Dendritic cell treated with granulocyte-macrophage colony-stimulating factor and Interleukin-4, amounts not matched to agents 40 ng/mL and 50 ng/mL, for 4 days (primary cell): ENCODE measurements around the gene GFPT1.

Source experiments
- H3K27ac Mint-ChIP-seq: one replicate; pipeline ENCODE4 v1.8.0; 2022; ENCODE audit warnings: mild to moderate bottlenecking, mixed read lengths
- H3K27me3 Mint-ChIP-seq: one replicate; pipeline ENCODE4 v1.8.0; 2022; ENCODE audit warnings: mild to moderate bottlenecking, mixed read lengths
- H3K36me3 Mint-ChIP-seq: one replicate; pipeline ENCODE4 v1.8.0; 2022; ENCODE audit warnings: low read depth, mixed read lengths
- H3K4me1 Mint-ChIP-seq: one replicate; pipeline ENCODE4 v1.8.0; 2022; ENCODE audit warnings: low read depth, mixed read lengths
- H3K4me3 Mint-ChIP-seq: one replicate; pipeline ENCODE4 v1.8.0; 2022; ENCODE audit warnings: mild to moderate bottlenecking, moderate library complexity, mixed read lengths
- H3K9me3 Mint-ChIP-seq: one replicate; pipeline ENCODE4 v1.8.0; 2022; ENCODE audit warnings: mixed read lengths
- intact Hi-C: fragments of 100-400 bp; cut with micrococcal nuclease; formaldehyde crosslinking; loops from one replicate; pipeline ENCODE4 v1.15.0; 2022

GFPT1 gene

DNA sequence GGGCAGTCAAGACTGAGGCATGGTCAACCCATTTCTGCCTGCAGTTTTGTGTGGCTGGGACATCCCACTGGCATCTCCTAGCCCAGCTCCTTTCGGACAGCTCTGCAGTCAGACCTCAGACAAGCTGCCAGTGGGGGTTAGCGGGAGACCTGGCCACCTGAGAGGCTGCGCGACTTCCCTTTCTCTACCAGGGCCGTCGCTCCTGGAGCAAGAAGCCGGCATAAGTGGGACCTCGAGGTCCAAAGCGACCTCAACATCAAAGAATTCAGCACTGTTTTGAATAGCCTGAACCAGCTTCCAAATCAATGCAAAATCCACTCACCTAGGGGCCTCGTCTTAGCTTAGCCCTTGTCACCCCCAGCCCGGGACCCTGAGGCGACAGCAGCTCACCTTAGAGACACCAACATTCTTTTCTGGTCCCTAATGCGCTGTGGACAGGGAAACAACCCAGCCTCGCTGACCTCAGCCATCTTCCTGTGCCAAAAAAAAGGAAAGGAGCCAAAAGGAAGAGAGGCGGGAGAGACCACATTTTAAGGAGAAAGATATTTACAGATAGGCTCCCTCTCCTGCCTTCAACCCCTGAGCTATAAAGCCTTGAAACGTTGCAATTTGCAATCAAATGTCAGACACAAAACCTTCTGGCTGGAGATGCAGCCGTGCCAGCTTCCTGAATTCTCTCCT is 81.2 kb downstream of the GFPT1 start:
- peaks cover 38% of the 10 kb centered on the region for H3K27me3 Mint-ChIP-seq
- no peaks in the 10 kb centered on the region for H3K36me3 Mint-ChIP-seq
- peaks cover 23% of the 10 kb centered on the region for H3K4me1 Mint-ChIP-seq
- intact Hi-C loops = loop anchor here (10.0 kb wide), 1 partner anchor 101 kb away; no protein-coding TSS in a partner anchor
- H3K4me3 Mint-ChIP-seq = peak overlapping the region; percentile 83
- H3K9me3 Mint-ChIP-seq = peaks cover 8% of the 10 kb centered on the region
- peak overlapping the region; percentile 75 for H3K27ac Mint-ChIP-seq

DNA sequence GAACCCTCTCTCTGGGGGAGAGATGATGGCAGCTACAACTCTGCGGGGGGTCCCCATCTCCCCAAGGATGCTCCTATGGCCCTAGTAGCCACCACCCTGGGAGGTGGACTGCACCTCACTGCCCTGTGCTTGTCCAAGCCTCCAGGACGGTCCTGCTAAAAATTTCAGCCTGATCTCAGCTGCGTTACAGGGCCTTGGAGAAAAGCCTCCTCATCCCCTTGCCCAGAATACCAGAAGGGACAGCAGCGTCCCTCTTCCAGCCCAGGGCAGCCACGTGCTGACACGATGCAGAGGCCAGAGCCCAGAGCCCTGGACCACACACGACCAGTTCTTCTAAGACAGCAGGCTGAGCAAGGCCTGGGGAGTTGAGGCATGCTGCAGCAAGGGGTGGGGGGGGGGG is 81.9 kb downstream of the GFPT1 start:
- intact Hi-C loops = loop anchor here (10.0 kb wide), 1 partner anchor 100 kb away; no protein-coding TSS in a partner anchor
- H3K27me3 Mint-ChIP-seq = peaks cover 38% of the 10 kb centered on the region
- peaks cover 30% of the 10 kb centered on the region for H3K4me1 Mint-ChIP-seq
- H3K9me3 Mint-ChIP-seq = peaks cover 8% of the 10 kb centered on the region
- no peak overlapping the region for H3K27ac Mint-ChIP-seq
- no peak overlapping the region for H3K4me3 Mint-ChIP-seq
- H3K36me3 Mint-ChIP-seq = no peaks in the 10 kb centered on the region

DNA sequence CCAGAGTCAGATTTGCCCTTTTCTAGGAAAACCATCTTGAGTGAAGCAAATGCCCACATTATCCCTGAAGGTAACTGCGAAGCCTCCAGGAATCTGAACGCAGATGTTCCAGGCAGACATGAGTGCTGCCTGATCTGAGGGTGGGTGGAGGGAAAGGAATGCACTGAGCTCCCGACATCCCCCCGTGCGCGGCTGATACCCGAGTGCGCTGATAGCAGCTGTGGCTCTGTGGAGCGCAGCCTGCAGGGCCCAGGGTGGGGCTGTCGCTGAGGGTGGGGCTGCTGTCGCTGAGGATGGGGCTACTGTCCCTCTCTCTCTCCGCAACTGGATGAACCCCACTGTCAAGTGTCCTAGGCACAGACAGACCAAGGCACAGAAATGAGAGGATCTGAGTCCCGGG is 82.4 kb downstream of the GFPT1 start:
- Mint-ChIP-seq H3K36me3 (no peaks in the 10 kb centered on the region), H3K4me1 (peaks cover 34% of the 10 kb centered on the region), H3K27ac (no peak overlapping the region), H3K4me3 (no peak overlapping the region), H3K27me3 (peaks cover 38% of the 10 kb centered on the region), H3K9me3 (peaks cover 8% of the 10 kb centered on the region)
- intact Hi-C loops = loop anchor here (10.0 kb wide), 1 partner anchor 100 kb away; no protein-coding TSS in a partner anchor

DNA sequence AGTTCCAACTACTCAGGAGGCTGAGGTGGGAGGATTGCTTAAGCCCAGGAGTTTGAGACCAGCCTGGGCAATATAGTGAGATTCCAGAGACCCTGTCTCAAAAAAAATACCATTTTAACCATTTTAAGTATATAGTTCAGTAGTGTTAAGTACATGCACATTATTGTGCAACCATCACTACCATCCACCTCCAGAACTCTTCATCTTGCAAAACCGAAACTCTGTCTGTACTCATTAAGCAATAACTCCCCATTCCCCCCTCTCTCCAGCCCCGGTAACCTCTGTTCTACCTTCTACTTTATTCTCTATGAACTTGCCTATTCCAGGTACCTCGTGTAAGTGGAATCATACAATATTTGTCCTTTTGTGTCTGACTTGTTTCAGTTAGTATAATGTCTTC is 86.4 kb downstream of the GFPT1 start:
- peaks cover 23% of the 10 kb centered on the region for H3K4me1 Mint-ChIP-seq
- intact Hi-C loops = loop anchor here (10.0 kb wide), 1 partner anchor 96 kb away; no protein-coding TSS in a partner anchor
- H3K27ac Mint-ChIP-seq = no peak overlapping the region
- H3K27me3 Mint-ChIP-seq = peaks cover 13% of the 10 kb centered on the region
- H3K9me3 Mint-ChIP-seq = peaks cover 8% of the 10 kb centered on the region
- H3K4me3 Mint-ChIP-seq = no peak overlapping the region
- no peaks in the 10 kb centered on the region for H3K36me3 Mint-ChIP-seq

DNA sequence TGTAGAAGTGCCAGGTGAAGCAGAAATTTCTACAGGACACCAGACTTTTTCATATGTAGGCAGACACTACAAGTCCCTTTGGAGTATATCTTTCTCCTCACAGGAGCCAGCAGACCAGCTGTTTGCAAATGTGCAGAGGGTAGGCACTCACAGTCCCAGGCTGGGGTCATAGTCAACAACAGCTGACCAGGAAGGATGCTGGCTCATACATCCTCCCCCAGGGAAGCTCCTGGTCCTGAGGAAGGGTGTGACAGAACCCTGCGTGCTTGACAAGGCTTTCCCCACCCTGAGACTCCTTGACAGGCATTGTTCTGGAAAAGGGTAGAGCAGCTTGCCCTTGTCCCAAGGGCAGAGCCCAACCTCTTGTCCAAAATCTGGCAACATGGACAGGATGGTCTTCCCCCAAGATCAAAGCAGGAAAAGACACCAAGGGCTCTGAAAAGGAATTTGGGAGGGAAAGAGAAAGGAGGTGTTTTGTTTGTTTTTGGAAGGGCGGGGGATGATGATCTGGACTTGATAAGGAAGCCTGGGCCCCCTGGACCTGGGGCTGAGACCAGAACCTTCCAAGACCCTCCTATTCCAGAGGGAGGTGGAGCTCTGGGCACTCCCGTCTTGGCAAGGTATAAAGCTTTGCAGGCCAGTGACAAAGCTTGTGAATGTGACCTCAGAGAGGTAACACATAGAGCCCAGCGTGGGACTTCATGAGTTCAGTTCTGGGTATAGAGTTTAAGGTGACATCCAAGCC is 87.1 kb downstream of the GFPT1 start:
- intact Hi-C loops = loop anchor here (10.0 kb wide), 1 partner anchor 95 kb away; no protein-coding TSS in a partner anchor
- Mint-ChIP-seq H3K27me3 (peaks cover 9% of the 10 kb centered on the region), H3K4me3 (no peak overlapping the region), H3K27ac (no peak overlapping the region), H3K4me1 (peaks cover 23% of the 10 kb centered on the region), H3K9me3 (peaks cover 8% of the 10 kb centered on the region), H3K36me3 (no peaks in the 10 kb centered on the region)

DNA sequence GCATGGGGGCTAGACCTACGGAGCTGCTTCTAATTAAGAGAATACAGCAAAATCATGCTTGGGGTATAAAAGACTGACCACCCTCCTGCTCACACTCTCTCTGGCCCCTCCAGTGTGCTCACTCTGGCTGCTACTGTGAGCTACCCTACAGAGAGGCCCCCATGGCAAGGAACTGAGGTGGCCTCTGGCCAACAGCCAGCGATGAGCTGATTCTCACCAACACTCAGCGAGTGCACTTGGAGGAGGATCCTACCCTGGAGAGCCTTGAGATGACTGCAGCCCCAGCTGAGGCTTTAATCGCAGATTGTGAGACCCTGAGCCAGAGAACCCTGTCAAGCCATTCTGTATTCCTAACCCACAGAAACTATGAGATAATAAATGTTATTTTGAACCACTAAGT is 88.2 kb downstream of the GFPT1 start:
- Mint-ChIP-seq H3K4me3 (no peak overlapping the region), H3K9me3 (peaks cover 1% of the 10 kb centered on the region), H3K36me3 (no peaks in the 10 kb centered on the region), H3K27me3 (peaks cover 1% of the 10 kb centered on the region), H3K4me1 (peaks cover 23% of the 10 kb centered on the region), H3K27ac (no peak overlapping the region)
- intact Hi-C loops = no loop called here

DNA sequence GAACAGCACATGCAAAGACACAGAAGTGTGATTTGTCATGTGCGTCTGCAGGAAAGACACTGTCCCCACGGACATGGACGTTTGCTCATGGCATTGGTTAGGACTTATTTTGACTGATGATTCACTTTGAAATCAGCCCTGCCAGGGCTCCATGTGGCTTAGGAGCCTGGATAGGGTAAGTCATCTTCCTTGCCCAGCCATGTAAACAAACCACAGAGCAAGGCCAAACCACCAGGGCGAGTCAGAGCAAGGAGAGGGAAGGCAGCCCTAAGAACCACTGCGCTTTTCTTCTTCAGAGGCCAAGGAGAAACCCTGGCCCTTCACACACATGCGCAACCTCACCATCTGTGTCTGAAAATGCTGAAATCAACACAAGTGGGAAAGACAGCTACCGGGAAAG is 88.8 kb downstream of the GFPT1 start:
- Mint-ChIP-seq H3K4me1 (peaks cover 23% of the 10 kb centered on the region), H3K36me3 (no peaks in the 10 kb centered on the region), H3K4me3 (no peak overlapping the region), H3K9me3 (no peaks in the 10 kb centered on the region), H3K27me3 (no peaks in the 10 kb centered on the region), H3K27ac (no peak overlapping the region)
- intact Hi-C loops = no loop called here

DNA sequence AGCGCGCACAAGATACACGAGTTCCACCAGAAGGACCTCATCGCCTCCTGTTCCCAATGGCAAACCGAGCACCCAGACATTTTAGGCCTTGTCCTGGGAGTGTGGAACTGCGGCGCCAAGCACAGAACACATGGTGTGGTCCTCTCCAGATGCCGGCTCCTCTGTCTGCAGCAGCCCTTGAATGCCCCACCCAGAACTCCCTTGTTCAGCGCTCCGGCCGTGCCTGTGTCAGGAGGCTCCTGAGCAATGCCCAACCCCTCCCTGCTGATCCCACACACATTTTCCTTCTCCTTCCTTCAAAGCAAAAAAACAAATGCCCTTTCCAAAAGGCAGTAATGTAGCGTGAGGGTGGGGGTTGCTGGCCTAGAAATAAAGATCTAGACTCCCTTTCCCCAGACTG is 89.8 kb downstream of the GFPT1 start:
- no peak overlapping the region for H3K4me3 Mint-ChIP-seq
- peaks cover 23% of the 10 kb centered on the region for H3K4me1 Mint-ChIP-seq
- H3K27ac Mint-ChIP-seq = no peak overlapping the region

DNA sequence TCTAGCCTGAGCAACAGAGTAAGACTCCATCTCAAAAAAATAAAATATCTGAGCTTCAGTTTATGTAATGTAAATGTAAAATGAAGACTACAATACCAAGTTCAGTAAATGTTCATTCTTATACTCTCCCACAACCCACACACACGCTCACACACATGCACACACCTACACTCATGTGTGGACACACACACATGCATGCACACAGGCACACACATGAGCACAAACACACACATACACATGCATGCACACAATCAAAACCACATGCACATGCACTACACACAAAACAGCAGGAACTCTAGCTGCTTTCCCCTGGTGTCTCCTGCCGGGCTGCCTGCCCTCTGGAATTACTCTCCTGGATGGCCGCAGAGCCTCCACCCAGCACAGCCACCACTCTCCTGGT is 90.6 kb downstream of the GFPT1 start:
- Mint-ChIP-seq H3K36me3 (no peaks in the 10 kb centered on the region), H3K27me3 (no peaks in the 10 kb centered on the region), H3K27ac (no peak overlapping the region), H3K4me3 (no peak overlapping the region), H3K4me1 (peaks cover 18% of the 10 kb centered on the region), H3K9me3 (no peaks in the 10 kb centered on the region)
- intact Hi-C loops = no loop called here

More for the DNA sequence above, 89.8 kb downstream of the GFPT1 start:
- Mint-ChIP-seq H3K36me3 (no peaks in the 10 kb centered on the region), H3K27me3 (no peaks in the 10 kb centered on the region), H3K9me3 (no peaks in the 10 kb centered on the region)
- intact Hi-C loops = no loop called here

DNA sequence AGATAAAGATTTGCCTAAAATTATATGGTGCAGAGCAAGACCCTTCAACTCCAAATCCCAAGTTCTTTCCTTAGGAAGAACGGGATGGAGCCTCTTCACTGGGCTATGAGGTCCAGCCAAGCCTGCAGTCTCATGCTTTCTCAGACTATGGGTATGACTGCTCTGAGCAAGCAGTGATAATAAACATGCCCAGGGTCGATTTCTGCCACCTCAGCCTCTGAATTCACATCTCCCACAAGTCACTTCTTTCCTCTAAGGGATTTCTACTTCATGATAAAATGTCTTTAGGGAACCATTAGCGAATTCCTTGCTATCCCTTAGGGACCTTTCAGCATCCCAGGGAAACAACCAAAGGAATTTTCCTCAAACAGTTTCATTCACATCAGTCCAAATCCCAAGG is 94.8 kb downstream of the GFPT1 start:
- H3K4me3 Mint-ChIP-seq = no peak overlapping the region
- no peaks in the 10 kb centered on the region for H3K4me1 Mint-ChIP-seq
- intact Hi-C loops = no loop called here
- no peak overlapping the region for H3K27ac Mint-ChIP-seq
- H3K27me3 Mint-ChIP-seq = no peaks in the 10 kb centered on the region
- H3K36me3 Mint-ChIP-seq = no peaks in the 10 kb centered on the region
- no peaks in the 10 kb centered on the region for H3K9me3 Mint-ChIP-seq

DNA sequence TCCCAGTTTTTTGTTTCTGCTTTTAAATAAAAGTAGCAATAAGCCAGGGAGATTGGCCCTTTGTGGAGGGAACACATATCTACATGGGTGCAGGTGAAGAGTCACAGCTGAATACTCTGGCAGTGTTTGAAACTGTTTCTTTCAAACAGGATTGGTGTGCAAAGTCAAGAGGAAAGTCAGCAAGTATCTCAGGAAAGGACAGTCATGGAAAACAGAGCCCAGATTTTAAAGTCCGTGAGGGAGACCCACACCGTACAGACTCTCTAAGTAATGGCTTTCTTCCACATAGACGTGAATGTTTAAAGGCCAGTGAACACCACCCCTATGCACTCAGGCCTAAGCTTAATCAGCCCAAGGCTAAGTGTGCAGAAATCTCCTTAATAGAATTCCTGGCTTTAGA is 95.3 kb downstream of the GFPT1 start:
- no peak overlapping the region for H3K27ac Mint-ChIP-seq
- no peaks in the 10 kb centered on the region for H3K9me3 Mint-ChIP-seq
- intact Hi-C loops = no loop called here
- H3K27me3 Mint-ChIP-seq = no peaks in the 10 kb centered on the region
- no peaks in the 10 kb centered on the region for H3K36me3 Mint-ChIP-seq
- no peak overlapping the region for H3K4me3 Mint-ChIP-seq
- no peaks in the 10 kb centered on the region for H3K4me1 Mint-ChIP-seq

DNA sequence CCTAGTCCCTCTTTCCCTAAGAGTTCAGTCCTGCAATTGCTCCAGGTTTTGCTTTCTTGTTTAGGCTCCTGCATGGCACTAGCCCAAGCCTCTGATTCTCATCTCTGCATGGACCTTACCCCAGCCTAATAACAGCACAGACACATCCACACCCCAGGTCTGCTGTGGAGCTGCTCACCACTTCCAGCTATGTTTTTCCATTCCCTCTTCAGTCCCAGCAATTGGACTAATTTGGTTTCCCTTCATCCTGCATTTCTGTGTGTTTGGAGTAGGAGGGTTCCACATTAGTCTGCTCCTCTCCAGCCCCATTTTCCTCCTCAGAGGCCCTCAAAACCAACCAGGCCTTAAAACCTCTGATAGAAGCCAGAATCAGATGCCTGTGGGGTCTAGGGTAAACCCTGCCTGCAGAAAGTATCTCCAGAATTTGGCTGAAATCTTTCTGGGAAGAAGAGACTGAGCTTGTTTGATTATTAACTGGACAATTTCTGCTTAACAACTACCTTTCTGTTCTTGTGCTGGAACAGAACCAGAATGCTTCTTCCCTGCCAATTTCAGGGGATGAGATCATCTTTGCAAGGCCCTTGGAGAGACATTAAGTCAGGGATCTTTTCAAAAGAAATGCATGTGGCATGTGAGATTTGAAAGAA is 95.9 kb downstream of the GFPT1 start:
- intact Hi-C loops = no loop called here
- Mint-ChIP-seq H3K9me3 (no peaks in the 10 kb centered on the region), H3K4me1 (peaks cover 2% of the 10 kb centered on the region), H3K4me3 (no peak overlapping the region), H3K36me3 (no peaks in the 10 kb centered on the region), H3K27me3 (no peaks in the 10 kb centered on the region), H3K27ac (no peak overlapping the region)

DNA sequence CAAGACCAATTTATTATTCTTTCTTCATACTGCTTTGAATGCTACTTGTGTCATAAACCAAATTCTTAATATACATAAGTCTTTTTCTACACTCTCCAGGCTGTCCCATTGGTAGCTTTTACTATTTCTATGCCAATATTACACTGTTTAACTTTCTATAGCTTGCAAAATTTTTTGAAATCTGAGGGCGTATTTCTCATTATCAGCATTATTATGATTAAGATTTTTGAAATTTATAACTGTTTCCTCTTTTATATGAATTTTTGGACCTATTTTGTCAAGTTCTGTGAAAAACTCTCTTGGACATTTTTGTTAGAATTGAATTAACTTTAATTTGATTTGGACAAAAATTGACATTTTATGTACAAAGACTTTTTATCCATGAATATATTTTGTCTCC is 98.6 kb downstream of the GFPT1 start:
- Mint-ChIP-seq H3K9me3 (no peaks in the 10 kb centered on the region), H3K4me3 (no peak overlapping the region), H3K4me1 (peaks cover 10% of the 10 kb centered on the region), H3K27me3 (no peaks in the 10 kb centered on the region), H3K36me3 (no peaks in the 10 kb centered on the region), H3K27ac (no peak overlapping the region)
- intact Hi-C loops = no loop called here

DNA sequence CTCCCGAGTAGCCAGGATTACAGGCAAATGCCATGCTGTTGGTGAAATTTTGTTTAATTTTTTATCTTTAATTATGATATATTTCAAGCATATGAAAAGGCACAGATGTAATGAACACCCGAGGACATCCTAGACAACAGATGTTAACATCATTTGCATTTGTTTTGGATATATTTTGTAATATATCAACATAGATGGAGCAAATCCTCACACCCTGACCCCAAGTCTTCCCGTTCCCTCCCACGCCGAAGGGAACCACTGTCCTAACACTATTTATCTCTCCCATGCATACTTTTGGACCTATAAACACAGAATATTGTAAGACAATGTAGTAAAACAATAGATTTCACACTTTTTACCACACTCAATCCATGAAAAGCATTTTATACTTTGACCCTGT is 99.5 kb downstream of the GFPT1 start:
- Mint-ChIP-seq H3K36me3 (no peaks in the 10 kb centered on the region), H3K27ac (no peak overlapping the region), H3K4me1 (peaks cover 10% of the 10 kb centered on the region), H3K4me3 (no peak overlapping the region), H3K9me3 (no peaks in the 10 kb centered on the region), H3K27me3 (no peaks in the 10 kb centered on the region)
- intact Hi-C loops = no loop called here
